ENCODE data around the gene SPAG16. TPM values are rescaled to one million over a fixed set of nuclear protein-coding genes. Genes with fewer than 3 reads are reported as not detected.
"Not testable (repeated sequence)": the region's sequence is repeated elsewhere in the genome, so short reads cannot be mapped to it uniquely, and the experiment has no call there.

Gene SPAG16
- total and polyA plus RNA-seq, 10 donors: 9.0 to 19.7 (median 12.2) TPM

- Histone ChIP-seq H3K27ac (no peak overlapping the region), H3K36me3 (no peaks in the 10 kb centered on the region), H3K4me1 (no peaks in the 10 kb centered on the region), H3K9me3 (no peaks in the 10 kb centered on the region), H3K4me3 (no peak overlapping the region), H3K27me3 (replicated peaks in 1 of 7) (no peaks in the 10 kb centered on the region)
- no peak for DNase-seq
- no peak for TF ChIP-seq POLR2AphosphoS5 (IDR thresholded peaks at IDR 0.05)
- no peak for TF ChIP-seq POLR2A (IDR thresholded peaks at IDR 0.05)
- TF ChIP-seq, protein P1, sequence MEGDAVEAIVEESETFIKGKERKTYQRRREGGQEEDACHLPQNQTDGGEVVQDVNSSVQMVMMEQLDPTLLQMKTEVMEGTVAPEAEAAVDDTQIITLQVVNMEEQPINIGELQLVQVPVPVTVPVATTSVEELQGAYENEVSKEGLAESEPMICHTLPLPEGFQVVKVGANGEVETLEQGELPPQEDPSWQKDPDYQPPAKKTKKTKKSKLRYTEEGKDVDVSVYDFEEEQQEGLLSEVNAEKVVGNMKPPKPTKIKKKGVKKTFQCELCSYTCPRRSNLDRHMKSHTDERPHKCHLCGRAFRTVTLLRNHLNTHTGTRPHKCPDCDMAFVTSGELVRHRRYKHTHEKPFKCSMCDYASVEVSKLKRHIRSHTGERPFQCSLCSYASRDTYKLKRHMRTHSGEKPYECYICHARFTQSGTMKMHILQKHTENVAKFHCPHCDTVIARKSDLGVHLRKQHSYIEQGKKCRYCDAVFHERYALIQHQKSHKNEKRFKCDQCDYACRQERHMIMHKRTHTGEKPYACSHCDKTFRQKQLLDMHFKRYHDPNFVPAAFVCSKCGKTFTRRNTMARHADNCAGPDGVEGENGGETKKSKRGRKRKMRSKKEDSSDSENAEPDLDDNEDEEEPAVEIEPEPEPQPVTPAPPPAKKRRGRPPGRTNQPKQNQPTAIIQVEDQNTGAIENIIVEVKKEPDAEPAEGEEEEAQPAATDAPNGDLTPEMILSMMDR (IDR thresholded peaks at IDR 0.05 in 8 of 11, conservative IDR thresholded peaks at IDR 0.05 in 3 of 11): no peak
- 55 to 79% (median 76%) methylated on average over 2 of the region's 2 CpGs for WGBS, 5 donors
- intact Hi-C loops (cut with DNase I; ENCODE audit: low total_unique reads): no loop called here
Measured at GRCh38 chr2:214057986-214058385, 773.7 kb downstream of the SPAG16 start.

DNA sequence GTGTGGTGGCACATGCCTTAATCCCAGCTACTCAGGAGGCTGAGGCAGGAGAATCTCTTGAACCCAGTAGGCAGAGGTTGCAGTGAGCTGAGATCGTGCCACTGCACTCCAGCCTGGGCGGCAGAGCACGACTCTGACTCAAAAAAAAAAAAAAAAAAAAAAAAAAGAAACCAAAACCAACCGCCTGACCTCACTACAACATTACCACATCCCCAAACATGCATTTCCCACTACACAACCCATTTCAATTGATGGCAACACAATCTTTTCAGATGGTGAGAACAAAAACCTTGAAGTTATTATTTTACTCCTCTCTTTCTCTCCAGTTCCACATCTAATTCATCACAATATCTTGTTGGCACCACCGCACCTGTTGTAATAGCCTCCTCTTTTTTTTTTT, 778.0 kb downstream of the SPAG16 start:
- H3K27me3 ChIP-seq (replicated peaks in 1 of 7); H3K4me1 ChIP-seq; H3K4me3 ChIP-seq; H3K27ac ChIP-seq; H3K9me3 ChIP-seq; H3K36me3 ChIP-seq; DNase-seq; intact Hi-C loops (cut with DNase I; ENCODE audit: low total_unique reads): not testable (repeated sequence)
- WGBS, 5 donors: 78 to 95% (median 80%) methylated on average over 5 of the region's 5 CpGs

DNA sequence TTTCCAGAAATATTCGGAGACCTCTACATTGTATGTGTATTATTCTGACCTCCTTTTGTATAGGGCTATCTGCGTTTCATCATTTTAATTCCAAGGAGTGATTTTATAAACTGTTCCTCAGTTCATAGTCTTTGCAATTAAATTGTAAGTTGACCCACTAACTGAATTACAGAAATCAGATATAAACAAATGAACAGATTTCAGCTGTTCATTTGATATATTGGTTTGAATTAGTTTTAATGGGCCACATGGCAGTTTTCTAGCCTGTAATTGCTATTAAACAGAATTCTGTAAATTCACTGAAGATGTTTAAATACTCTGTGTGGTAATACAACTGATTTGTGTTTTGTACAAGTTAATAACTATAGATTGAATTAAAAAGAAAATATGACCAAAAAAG, 780.2 kb downstream of the SPAG16 start:
- H3K27me3 ChIP-seq (replicated peaks in 1 of 7): no peaks in the 10 kb centered on the region
- TF ChIP-seq POLR2A (IDR thresholded peaks at IDR 0.05) (no peak), POLR2AphosphoS5 (IDR thresholded peaks at IDR 0.05) (no peak)
- TF ChIP-seq, protein P1 (IDR thresholded peaks at IDR 0.05 in 8 of 11, conservative IDR thresholded peaks at IDR 0.05 in 3 of 11): no peak
- H3K9me3 ChIP-seq: no peaks in the 10 kb centered on the region
- H3K4me3 ChIP-seq: no peak overlapping the region
- DNase-seq: no peak
- no peak overlapping the region for H3K27ac ChIP-seq
- WGBS, 5 donors: 74 to 90% (median 84%) methylated on average over 2 of the region's 2 CpGs
- H3K36me3 ChIP-seq: no peaks in the 10 kb centered on the region
- no peaks in the 10 kb centered on the region for H3K4me1 ChIP-seq
- intact Hi-C loops (cut with DNase I; ENCODE audit: low total_unique reads): no loop called here

- no peaks in the 10 kb centered on the region for H3K9me3 ChIP-seq
- H3K4me1 ChIP-seq: no peaks in the 10 kb centered on the region
- TF ChIP-seq POLR2AphosphoS5 (IDR thresholded peaks at IDR 0.05): no peak
- TF ChIP-seq, protein P1 (IDR thresholded peaks at IDR 0.05 in 8 of 11, conservative IDR thresholded peaks at IDR 0.05 in 3 of 11): no peak
- no peak for TF ChIP-seq POLR2A (IDR thresholded peaks at IDR 0.05)
- intact Hi-C loops (cut with DNase I; ENCODE audit: low total_unique reads): no loop called here
- H3K27me3 ChIP-seq (replicated peaks in 1 of 7): no peaks in the 10 kb centered on the region
- WGBS, 5 donors: 43 to 72% (median 59%) methylated on average over 2 of the region's 2 CpGs
- no peak for DNase-seq
- H3K36me3 ChIP-seq: no peaks in the 10 kb centered on the region
- H3K27ac ChIP-seq: no peak overlapping the region
- H3K4me3 ChIP-seq: no peak overlapping the region
Measured at GRCh38 chr2:214066862-214067261, 782.6 kb downstream of the SPAG16 start.

DNA sequence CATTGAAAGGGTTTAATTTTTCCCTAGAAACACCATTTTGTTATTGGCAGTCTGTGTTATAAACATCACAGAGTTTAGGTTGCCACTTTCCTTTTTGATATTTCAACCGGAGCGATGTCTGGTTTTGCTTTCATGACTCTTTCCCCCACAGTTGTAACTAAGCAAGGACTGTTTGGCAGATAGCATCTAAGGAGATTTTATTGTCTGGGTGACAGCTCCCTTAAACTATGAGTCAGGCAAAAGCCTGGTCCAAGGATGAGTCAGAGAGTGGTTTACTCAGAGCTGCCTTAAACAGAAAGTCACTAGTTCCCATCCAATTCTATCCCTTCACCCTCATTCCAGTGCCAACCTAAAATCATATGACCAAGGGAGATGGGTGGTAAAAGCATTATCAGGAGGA, 785.0 kb downstream of the SPAG16 start:
- Histone ChIP-seq H3K27ac (no peak overlapping the region), H3K9me3 (no peaks in the 10 kb centered on the region), H3K4me1 (no peaks in the 10 kb centered on the region), H3K27me3 (replicated peaks in 1 of 7) (no peaks in the 10 kb centered on the region), H3K36me3 (no peaks in the 10 kb centered on the region), H3K4me3 (no peak overlapping the region)
- no peak for TF ChIP-seq POLR2A (IDR thresholded peaks at IDR 0.05)
- TF ChIP-seq, protein P1 (IDR thresholded peaks at IDR 0.05 in 8 of 11, conservative IDR thresholded peaks at IDR 0.05 in 3 of 11): no peak
- TF ChIP-seq POLR2AphosphoS5 (IDR thresholded peaks at IDR 0.05): no peak
- intact Hi-C loops (cut with DNase I; ENCODE audit: low total_unique reads): no loop called here
- 52 to 79% (median 70%) methylated on average over 2 of the region's 2 CpGs for WGBS, 5 donors
- no peak for DNase-seq

Data from spleen (tissue), 11 donors.